ENCODE results near the gene NGEF. TPM values are rescaled to one million over a fixed set of nuclear protein-coding genes. Genes with fewer than 3 reads are reported as not detected.

NGEF gene
- total RNA-seq, 4 donors from 2014 or later: 14.4 to 25.0 (median 17.9) TPM

GRCh38 chr2:232942831-232943230 is 70.2 kb downstream of the NGEF start:
- no peak for DNase-seq (ENCODE audit: low spot score in 2 of 2)

GRCh38 chr2:232941912-232942594 is 71.0 kb downstream of the NGEF start:
- TF ChIP-seq POLR2AphosphoS5 (IDR thresholded peaks at IDR 0.05) (no peak), POLR2A (IDR thresholded peaks at IDR 0.05) (no peak), EP300 (IDR thresholded peaks at IDR 0.05) (no peak), CTCF (IDR thresholded peaks at IDR 0.05) (no peak)
- Histone ChIP-seq H3K9me3 (no peaks in the 10 kb centered on the region), H3K27ac (no peak overlapping the region), H3K36me3 (no peaks in the 10 kb centered on the region), H3K4me3 (no peak overlapping the region), H3K4me1 (no peaks in the 10 kb centered on the region), H3K27me3 (no peaks in the 10 kb centered on the region)
- DNase-seq (ENCODE audit: low spot score in 2 of 2): no peak
- 45% methylated on average over 10 of the region's 10 CpGs for WGBS

More at GRCh38 chr2:232942831-232943230, 70.2 kb downstream of the NGEF start:
- Histone ChIP-seq H3K4me3 (no peak overlapping the region), H3K9me3 (no peaks in the 10 kb centered on the region), H3K27me3 (no peaks in the 10 kb centered on the region), H3K4me1 (no peaks in the 10 kb centered on the region), H3K27ac (no peak overlapping the region), H3K36me3 (no peaks in the 10 kb centered on the region)
- WGBS: 64% methylated on average over 3 of the region's 3 CpGs
- TF ChIP-seq CTCF (IDR thresholded peaks at IDR 0.05): no peak
- TF ChIP-seq POLR2AphosphoS5 (IDR thresholded peaks at IDR 0.05): no peak
- no peak for TF ChIP-seq EP300 (IDR thresholded peaks at IDR 0.05)
- TF ChIP-seq POLR2A (IDR thresholded peaks at IDR 0.05): no peak

- Histone ChIP-seq H3K27me3 (no peaks in the 10 kb centered on the region), H3K27ac (no peak overlapping the region), H3K4me3 (no peak overlapping the region), H3K36me3 (no peaks in the 10 kb centered on the region), H3K9me3 (no peaks in the 10 kb centered on the region), H3K4me1 (no peaks in the 10 kb centered on the region)
- no peak for TF ChIP-seq EP300 (IDR thresholded peaks at IDR 0.05)
- no peak for TF ChIP-seq POLR2AphosphoS5 (IDR thresholded peaks at IDR 0.05)
- TF ChIP-seq CTCF (IDR thresholded peaks at IDR 0.05): no peak
- no peak for TF ChIP-seq POLR2A (IDR thresholded peaks at IDR 0.05)
- 65% methylated on average over 8 of the region's 8 CpGs for WGBS
- no peak for DNase-seq (ENCODE audit: low spot score in 2 of 2)
These were observed 71.7 kb downstream of the NGEF start for GRCh38 chr2:232941400-232941799.

- WGBS: 93% methylated on average over 5 of the region's 5 CpGs
- no peak overlapping the region for H3K27ac ChIP-seq
These were observed 72.3 kb downstream of the NGEF start for GRCh38 chr2:232940724-232941123.

More at GRCh38 chr2:232940724-232941123, 72.3 kb downstream of the NGEF start:
- DNase-seq (ENCODE audit: low spot score in 2 of 2): no peak
- Histone ChIP-seq H3K9me3 (no peaks in the 10 kb centered on the region), H3K4me3 (no peak overlapping the region), H3K36me3 (no peaks in the 10 kb centered on the region), H3K4me1 (no peaks in the 10 kb centered on the region), H3K27me3 (no peaks in the 10 kb centered on the region)
- TF ChIP-seq EP300 (IDR thresholded peaks at IDR 0.05) (no peak), POLR2AphosphoS5 (IDR thresholded peaks at IDR 0.05) (no peak), CTCF (IDR thresholded peaks at IDR 0.05) (no peak), POLR2A (IDR thresholded peaks at IDR 0.05) (no peak)

Data from suprapubic skin (tissue), 4 donors.